Cardiac fibroblast (primary cell): ENCODE measurements around the gene CHCHD10.

Experiments used
- DNase-seq, 2 donors: peaks; one replicate each; pipeline versions ENCODE4 v3.0.0 to v3.0.0-alpha.2; 2010; ENCODE audit warnings: low read depth in 2 of 2
- H3K4me3 ChIP-seq, 2 donors: replicated peaks in 1 of 2; 1 replicate in 1 of 2; 2 replicates in 1 of 2; pipeline ENCODE4 v1.5.1; 2011; ENCODE audit warnings: low read depth in 2 of 2, low read length in 2 of 2, mild to moderate bottlenecking in 2 of 2, moderate library complexity in 1 of 2
- CTCF ChIP-seq: IDR thresholded peaks from one replicate; pipeline ENCODE4 v1.5.1; 2011; ENCODE audit warnings: low read depth, mild to moderate bottlenecking, low read length, inconsistent platforms

Gene CHCHD10

GRCh38 chr22:23754980-23755636, 12.7 kb downstream of the CHCHD10 start:
- no peak for TF ChIP-seq CTCF
- no peak overlapping the region for H3K4me3 ChIP-seq
- DNase-seq, result peak; percentile 54 to 74

GRCh38 chr22:23754220-23754919, 13.4 kb downstream of the CHCHD10 start, which contains the start of gene VPREB3:
VPREB3 (minus strand) TSS chr22:23754425; CDS start chr22:23754363, 62 bp downstream.
- no peak within 1 kb of the TSS for H3K4me3 ChIP-seq
- no peak for TF ChIP-seq CTCF

GRCh38 chr22:23753385-23753784, 14.4 kb downstream of the CHCHD10 start:
- TF ChIP-seq CTCF, result no peak
- H3K4me3 ChIP-seq, result no peak overlapping the region
- DNase-seq, result no peak

More at GRCh38 chr22:23754220-23754919, 13.4 kb downstream of the CHCHD10 start, which contains the start of gene VPREB3:
- DNase-seq, result no peak

GRCh38 chr22:23752750-23753149, 15.0 kb downstream of the CHCHD10 start:
- DNase-seq, result no peak
- H3K4me3 ChIP-seq, result no peak overlapping the region
- no peak for TF ChIP-seq CTCF

- DNase-seq, result no peak
- no peak for TF ChIP-seq CTCF
- no peak overlapping the region for H3K4me3 ChIP-seq
Observed at GRCh38 chr22:23752090-23752691, 15.6 kb downstream of the CHCHD10 start.

- DNase-seq, result peak in 1 of 2 donors; percentile 36
- peak overlapping the region; percentile 66 to 93 for H3K4me3 ChIP-seq
- TF ChIP-seq CTCF, result no peak
Observed at GRCh38 chr22:23751441-23751996, 16.3 kb downstream of the CHCHD10 start.
